Breast epithelium (tissue), 3 donors: ENCODE results near the gene NAP1L1.

Experiments used
- POLR2A ChIP-seq: fragments of 450-650 bp; IDR thresholded peaks from one replicate; pipeline ENCODE4 v1.6.1; 2016; ENCODE audit warnings: antibody characterized with exemption, mild to moderate bottlenecking, moderate library complexity
- POLR2AphosphoS5 ChIP-seq, 3 donors: sonication (generic); formaldehyde crosslinking; IDR thresholded peaks; one replicate each; pipeline ENCODE4 v1.6.1; 2017; ENCODE audit warnings: antibody characterized with exemption in 3 of 3
- TF ChIP-seq, protein P1 (sequence below), 3 donors: fragments of 450-650 bp; IDR thresholded peaks; one replicate each; pipeline ENCODE4 v1.5.1; 2016 to 2017; ENCODE audit warnings: antibody characterized with exemption in 3 of 3, mild to moderate bottlenecking in 3 of 3, moderate library complexity in 3 of 3

DNA sequence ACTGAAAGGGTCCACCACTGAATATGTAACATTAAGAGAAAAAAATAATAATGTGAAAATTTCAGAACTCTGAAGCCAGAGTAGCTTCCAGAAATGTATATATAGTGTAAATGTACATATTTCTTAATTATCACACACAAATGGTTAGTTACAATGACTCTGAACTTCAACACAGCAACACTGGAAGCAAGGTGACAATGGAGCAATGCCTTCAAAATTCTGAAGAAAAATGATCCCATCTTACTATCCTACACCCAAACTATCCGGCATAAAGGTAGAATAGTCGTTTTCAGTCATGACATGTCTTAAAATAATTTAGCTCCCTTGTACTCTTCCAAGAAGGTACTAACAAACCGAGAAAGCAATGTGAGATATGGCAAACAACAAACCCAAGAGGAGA is 11.9 kb downstream of the NAP1L1 start:
- TF ChIP-seq, protein P1, sequence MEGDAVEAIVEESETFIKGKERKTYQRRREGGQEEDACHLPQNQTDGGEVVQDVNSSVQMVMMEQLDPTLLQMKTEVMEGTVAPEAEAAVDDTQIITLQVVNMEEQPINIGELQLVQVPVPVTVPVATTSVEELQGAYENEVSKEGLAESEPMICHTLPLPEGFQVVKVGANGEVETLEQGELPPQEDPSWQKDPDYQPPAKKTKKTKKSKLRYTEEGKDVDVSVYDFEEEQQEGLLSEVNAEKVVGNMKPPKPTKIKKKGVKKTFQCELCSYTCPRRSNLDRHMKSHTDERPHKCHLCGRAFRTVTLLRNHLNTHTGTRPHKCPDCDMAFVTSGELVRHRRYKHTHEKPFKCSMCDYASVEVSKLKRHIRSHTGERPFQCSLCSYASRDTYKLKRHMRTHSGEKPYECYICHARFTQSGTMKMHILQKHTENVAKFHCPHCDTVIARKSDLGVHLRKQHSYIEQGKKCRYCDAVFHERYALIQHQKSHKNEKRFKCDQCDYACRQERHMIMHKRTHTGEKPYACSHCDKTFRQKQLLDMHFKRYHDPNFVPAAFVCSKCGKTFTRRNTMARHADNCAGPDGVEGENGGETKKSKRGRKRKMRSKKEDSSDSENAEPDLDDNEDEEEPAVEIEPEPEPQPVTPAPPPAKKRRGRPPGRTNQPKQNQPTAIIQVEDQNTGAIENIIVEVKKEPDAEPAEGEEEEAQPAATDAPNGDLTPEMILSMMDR (IDR thresholded peaks at IDR 0.05): no peak
- TF ChIP-seq POLR2AphosphoS5 (IDR thresholded peaks at IDR 0.05) (no peak), POLR2A (no peak)
